OCI-LY3 (cell line): Measurements from ENCODE around the gene CDH4.

Source experiments
- H2AFZ ChIP-seq: fragments of 200-600, 300-600 bp; shearing (Covaris generic); 2 replicates; pipeline ENCODE4 v1.6.0; 2014; ENCODE audit warnings: antibody characterized with exemption, low read depth, low read length
- H3K27ac ChIP-seq: fragments of 200-600, 300-600 bp; sonication (generic); 2 replicates; pipeline ENCODE4 v1.5.1; 2014; ENCODE audit warnings: mild to moderate bottlenecking, low read length, moderate library complexity, mixed read lengths
- H3K27me3 ChIP-seq: fragments of 200-600, 300-600 bp; sonication (generic); 2 replicates; pipeline ENCODE4 v1.6.1; 2014; ENCODE audit warnings: low read depth, low read length, mixed read lengths
- H3K36me3 ChIP-seq: fragments of 200-600, 300-600 bp; sonication (generic); replicated peaks from 2 replicates; pipeline ENCODE3; 2014; ENCODE audit warnings: low read depth, low read length, mixed read lengths
- H3K4me1 ChIP-seq: fragments of 300-600, 200-600 bp; sonication (generic); 2 replicates; pipeline ENCODE4 v1.6.1; 2014; ENCODE audit warnings: low read length, mixed read lengths
- H3K4me2 ChIP-seq: fragments of 200-600, 300-600 bp; sonication (generic); 2 replicates; pipeline ENCODE4 v1.6.1; 2014; ENCODE audit warnings: low read length, mixed read lengths
- H3K4me3 ChIP-seq: fragments of 300-600, 200-600 bp; sonication (generic); 2 replicates; pipeline ENCODE4 v1.5.1; 2014; ENCODE audit warnings: antibody characterized with exemption, mild to moderate bottlenecking, low read length, moderate library complexity
- H3K79me2 ChIP-seq: fragments of 300-600, 200-600 bp; shearing (Covaris generic); 2 replicates; pipeline ENCODE4 v1.6.1; 2014; ENCODE audit warnings: mild to moderate bottlenecking, low read length, mixed read lengths
- H3K9ac ChIP-seq: fragments of 300-600, 200-600 bp; shearing (Covaris generic); 2 replicates; pipeline ENCODE4 v1.6.0; 2014; ENCODE audit warnings: mild to moderate bottlenecking, low read length, moderate library complexity
- H3K9me3 ChIP-seq: fragments of 200-600, 300-600 bp; shearing (Covaris generic); 2 replicates; pipeline ENCODE4 v1.6.1; 2014; ENCODE audit warnings: low read length, mixed read lengths; ENCODE audit not compliant: insufficient read depth
- H4K20me1 ChIP-seq: fragments of 200-600, 300-600 bp; sonication (generic); 2 replicates; pipeline ENCODE4 v1.6.1; 2016; ENCODE audit warnings: low read length, mixed read lengths; ENCODE audit not compliant: insufficient read depth
- CTCF ChIP-seq: fragments of 200-600, 300-600 bp; sonication (generic); IDR thresholded peaks from 2 replicates; pipeline ENCODE4 v1.5.1; 2014; ENCODE audit warnings: antibody characterized with exemption, low read length, low read depth
- EZH2phosphoT487 ChIP-seq: fragments of 200-600 bp; shearing (Covaris generic); IDR thresholded peaks from 2 replicates; pipeline ENCODE4 v1.6.1; 2018; ENCODE audit warnings: antibody characterized with exemption, mixed run types, low read depth

CDH4 gene

GRCh38 chr20:61925555-61926252 lies 673.6 kb downstream of the CDH4 start:
- Histone ChIP-seq H3K4me3 (no peak overlapping the region), H3K27me3 (no peaks in the 10 kb centered on the region), H3K4me1 (no peaks in the 10 kb centered on the region), H2AFZ (no peak overlapping the region), H4K20me1 (no peaks in the 10 kb centered on the region), H3K36me3 (no peaks in the 10 kb centered on the region), H3K9me3 (no peaks in the 10 kb centered on the region), H3K9ac (no peak overlapping the region), H3K27ac (no peak overlapping the region), H3K4me2 (no peak overlapping the region), H3K79me2 (no peaks in the 10 kb centered on the region)
- no peak for TF ChIP-seq EZH2phosphoT487
- TF ChIP-seq CTCF, result no peak

GRCh38 chr20:61926253-61926613 lies 674.2 kb downstream of the CDH4 start:
- Histone ChIP-seq H3K9ac (no peak overlapping the region), H3K27ac (no peak overlapping the region), H3K4me3 (no peak overlapping the region), H3K36me3 (no peaks in the 10 kb centered on the region), H3K79me2 (no peaks in the 10 kb centered on the region), H3K9me3 (no peaks in the 10 kb centered on the region), H3K4me1 (no peaks in the 10 kb centered on the region), H3K4me2 (no peak overlapping the region), H3K27me3 (no peaks in the 10 kb centered on the region), H2AFZ (no peak overlapping the region), H4K20me1 (no peaks in the 10 kb centered on the region)
- TF ChIP-seq CTCF, result no peak
- no peak for TF ChIP-seq EZH2phosphoT487

- TF ChIP-seq CTCF, result no peak
These were observed 674.7 kb downstream of the CDH4 start for GRCh38 chr20:61926796-61927192.

GRCh38 chr20:61927193-61927825 lies 675.2 kb downstream of the CDH4 start:
- no peak overlapping the region for H3K4me2 ChIP-seq
- no peaks in the 10 kb centered on the region for H4K20me1 ChIP-seq
- H3K9ac ChIP-seq, result no peak overlapping the region
- H3K4me3 ChIP-seq, result no peak overlapping the region
- H3K27me3 ChIP-seq, result no peaks in the 10 kb centered on the region
- no peaks in the 10 kb centered on the region for H3K4me1 ChIP-seq
- TF ChIP-seq CTCF (no peak), EZH2phosphoT487 (no peak)
- H3K79me2 ChIP-seq, result no peaks in the 10 kb centered on the region
- no peaks in the 10 kb centered on the region for H3K36me3 ChIP-seq
- no peak overlapping the region for H3K27ac ChIP-seq
- no peak overlapping the region for H2AFZ ChIP-seq
- no peaks in the 10 kb centered on the region for H3K9me3 ChIP-seq

More at GRCh38 chr20:61926796-61927192, 674.7 kb downstream of the CDH4 start:
- Histone ChIP-seq H3K9me3 (no peaks in the 10 kb centered on the region), H4K20me1 (no peaks in the 10 kb centered on the region), H3K79me2 (no peaks in the 10 kb centered on the region), H3K4me1 (no peaks in the 10 kb centered on the region), H3K36me3 (no peaks in the 10 kb centered on the region), H3K27me3 (no peaks in the 10 kb centered on the region), H3K4me3 (no peak overlapping the region), H3K9ac (no peak overlapping the region), H3K4me2 (no peak overlapping the region), H2AFZ (no peak overlapping the region), H3K27ac (no peak overlapping the region)
